ENCODE results near the gene SIX4. TPM values are rescaled to one million over a fixed set of nuclear protein-coding genes. Genes with fewer than 3 reads are reported as not detected.

SIX4 gene
- 16.5 and 23.7 TPM in 2 replicates for total RNA-seq

DNA sequence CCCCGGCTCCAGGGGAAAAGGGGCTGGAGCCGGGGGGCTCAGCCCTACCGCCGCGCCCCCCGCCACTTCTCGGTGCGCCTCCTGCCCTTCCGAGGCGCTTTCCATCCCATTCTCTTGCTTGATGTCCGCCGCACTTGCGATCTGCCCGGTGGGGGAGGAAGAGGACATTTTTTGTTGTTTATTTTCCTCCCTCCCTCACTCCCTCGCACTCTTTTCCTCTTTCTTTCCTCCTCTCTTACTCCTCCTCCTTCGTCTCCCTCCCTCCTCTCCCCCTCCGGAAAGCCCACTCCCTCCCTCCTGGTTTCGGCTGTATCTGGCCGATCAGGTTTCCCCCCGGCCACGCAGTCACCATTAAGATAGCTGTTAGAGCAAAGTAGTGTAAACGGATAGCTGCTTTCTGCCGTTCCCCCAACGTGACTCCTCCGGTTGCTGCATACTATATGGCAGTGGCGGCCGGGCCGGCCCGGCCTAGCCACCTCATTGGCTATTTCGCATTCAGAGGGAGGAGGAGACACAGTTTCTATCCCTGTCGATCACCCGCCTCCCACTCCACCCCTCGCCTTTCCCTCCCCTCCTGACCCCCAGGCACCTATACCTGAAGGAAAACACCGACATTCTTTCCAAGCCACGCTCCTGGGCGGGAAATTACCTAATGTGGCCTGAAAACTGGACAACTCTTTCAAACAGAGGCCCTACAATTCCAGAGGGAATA, at the start of gene SIX4:
Gene SIX4 (minus strand): TSS at position 445 of the 712 bp plus-strand sequence. CDS start 277 bp downstream, at position 168.

DNA sequence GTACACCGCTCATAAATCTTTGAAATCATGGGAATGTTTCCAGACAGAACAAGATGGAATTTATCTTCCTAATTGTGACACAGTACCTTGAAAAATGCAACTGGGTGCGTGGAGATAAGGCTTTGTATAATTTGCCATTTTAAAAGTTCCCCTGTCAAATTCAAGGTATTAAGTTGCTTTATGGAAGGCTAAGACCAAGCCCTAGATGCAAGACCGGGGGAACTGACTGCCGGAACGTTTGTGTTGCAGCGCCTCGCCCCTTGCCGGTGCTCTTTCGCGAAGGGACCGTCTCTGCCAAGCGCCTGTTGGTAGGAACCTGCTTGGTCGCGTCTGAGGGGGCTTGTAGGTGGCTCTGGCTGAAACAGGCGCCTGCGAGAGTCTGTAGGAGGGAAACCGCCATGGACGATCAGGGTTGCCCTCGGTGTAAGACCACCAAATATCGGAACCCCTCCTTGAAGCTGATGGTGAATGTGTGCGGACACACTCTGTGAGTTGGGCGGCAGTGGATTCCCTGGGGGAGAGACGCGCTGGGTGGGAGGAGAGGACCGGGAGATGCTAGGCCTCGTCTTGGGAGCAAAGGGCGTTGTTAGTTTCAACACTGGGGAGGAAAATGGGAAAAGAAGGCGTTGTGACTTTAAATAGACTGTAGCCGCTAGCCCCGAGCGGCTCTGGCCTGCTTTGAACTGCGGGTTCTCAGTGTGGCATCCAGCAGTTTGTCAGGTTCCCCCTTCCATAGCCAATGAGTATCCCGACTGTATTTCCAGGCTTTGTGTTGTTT, 10.5 kb upstream of the SIX4 start, which contains the start of gene MNAT1:
Gene MNAT1 (plus strand): TSS at position 297 of the 778 bp plus-strand sequence. CDS start 102 bp downstream, at position 399.

Other genes starting within 250 kb of the SIX4 start
- gene C14orf39, start 238.3 kb downstream of the SIX4 start, total RNA-seq = 0.16 TPM in 1 of 2 replicates, not detected in the other
- 0.16 TPM in 1 of 2 replicates, not detected in the other for gene SIX6, start 215.2 kb downstream of the SIX4 start, total RNA-seq
- 2.2 and 2.8 TPM in 2 replicates for gene SIX1, start 74.9 kb downstream of the SIX4 start, total RNA-seq
- 29.9 and 50.0 TPM in 2 replicates for gene MNAT1, start 10.4 kb upstream of the SIX4 start, total RNA-seq

Measured in hair follicle dermal papilla cell (primary cell).